ENCODE data around the gene FLOT2.
A peak's percentile ranks its signal among the peaks of the same experiment; 100 is the strongest.
"Not testable (repeated sequence)": the region's sequence is repeated elsewhere in the genome, so short reads cannot be mapped to it uniquely, and the experiment has no call there.

The FLOT2 gene

GRCh38 chr17:28896884-28897768 is at the start of gene FLOT2:
Gene FLOT2, minus strand, starts transcription at chr17:28897733. Its CDS starts 159 bp downstream, at chr17:28897574.
- DNase-seq (ENCODE audit: low read depth in 3 of 3), result peak; percentile 35 to 45 (median 41)

GRCh38 chr17:28946239-28946638 is 48.7 kb upstream of the FLOT2 start:
- DNase-seq (ENCODE audit: low read depth in 3 of 3), result no peak

GRCh38 chr17:28944862-28945741 is 47.6 kb upstream of the FLOT2 start:
- DNase-seq (ENCODE audit: low read depth in 3 of 3), result no peak

- DNase-seq (ENCODE audit: low read depth in 3 of 3), result no peak
These were observed 46.8 kb upstream of the FLOT2 start for GRCh38 chr17:28944343-28944742.

DNA sequence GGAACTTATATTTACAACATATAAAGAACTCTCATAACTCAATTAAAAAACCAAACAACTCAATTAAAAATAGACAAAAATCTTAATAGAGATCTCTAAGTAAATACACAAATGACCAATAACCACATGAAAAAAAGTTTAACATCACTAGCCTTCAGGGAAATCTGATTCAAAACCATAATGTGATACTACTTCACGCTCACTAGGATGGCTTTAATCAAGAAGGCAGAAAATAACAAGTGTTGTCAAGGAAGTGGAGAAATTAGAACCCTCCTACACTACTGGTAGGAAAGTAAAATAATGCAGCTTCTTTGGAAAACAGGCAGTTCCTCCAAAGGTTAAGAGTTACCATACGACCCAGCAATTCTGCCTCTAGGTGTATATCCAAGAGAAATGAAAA is 45.4 kb upstream of the FLOT2 start:
- DNase-seq (ENCODE audit: low read depth in 3 of 3), result no peak

DNA sequence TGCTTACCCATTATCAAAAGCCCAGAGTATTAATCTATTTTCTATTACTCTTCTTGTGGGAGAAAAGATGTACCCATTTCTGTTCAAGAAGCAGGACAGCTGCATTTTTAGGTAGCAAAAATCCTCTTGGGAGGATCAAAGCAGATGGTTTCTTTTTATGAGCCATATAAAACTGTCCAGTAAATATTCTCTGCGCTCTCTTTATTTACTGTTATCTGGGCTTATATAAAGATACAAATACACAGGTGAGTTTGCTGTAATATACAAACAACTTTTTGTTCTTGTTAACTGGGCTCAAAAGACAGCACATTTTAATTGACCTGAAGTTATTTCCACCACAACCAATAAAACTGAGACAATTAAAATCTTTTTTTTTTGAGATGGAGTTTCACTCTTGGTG is 43.7 kb upstream of the FLOT2 start:
- DNase-seq (ENCODE audit: low read depth in 3 of 3), result no peak

DNA sequence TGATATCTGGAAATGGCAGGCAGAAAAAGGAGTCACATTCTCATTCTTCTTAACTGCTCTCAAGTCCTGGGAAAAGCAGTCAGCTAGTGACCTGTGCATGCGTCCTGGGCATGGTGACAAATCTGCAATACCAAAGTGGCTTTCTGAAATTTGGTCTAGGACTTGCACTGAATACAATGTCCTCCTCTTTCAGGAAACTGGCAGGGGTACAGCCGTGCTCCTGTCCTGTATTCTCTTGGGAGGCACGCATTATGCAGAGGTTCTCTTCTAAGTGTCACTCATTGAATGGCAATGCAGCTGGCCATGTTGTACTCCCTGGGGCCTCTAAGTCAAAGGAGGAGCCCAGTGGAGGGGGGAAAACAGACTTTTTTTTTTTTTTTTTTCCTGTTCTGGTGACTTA is 43.1 kb upstream of the FLOT2 start:
- DNase-seq (ENCODE audit: low read depth in 3 of 3), result no peak

- DNase-seq (ENCODE audit: low read depth in 3 of 3), result no peak
These were observed 42.6 kb upstream of the FLOT2 start for GRCh38 chr17:28940142-28940541.

DNA sequence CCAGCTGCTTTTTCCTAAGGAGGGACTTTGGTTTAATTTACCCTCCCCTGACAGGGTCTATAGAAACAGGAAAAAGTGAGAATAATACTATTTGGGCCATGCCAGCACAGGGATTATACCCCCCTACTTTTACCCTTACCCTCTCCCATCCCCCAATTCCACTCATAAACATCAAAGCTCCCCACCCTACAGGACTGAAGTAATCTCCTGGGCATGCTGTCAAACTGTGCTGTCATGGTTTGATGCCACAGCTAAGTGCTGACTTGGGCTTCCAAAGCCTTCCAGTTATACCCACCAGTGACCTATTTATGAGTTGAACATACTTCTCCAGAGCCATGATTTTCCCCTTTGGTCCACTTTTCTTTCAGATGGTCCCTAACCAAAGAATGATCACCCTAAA is 41.0 kb upstream of the FLOT2 start:
- no peak for DNase-seq (ENCODE audit: low read depth in 3 of 3)

GRCh38 chr17:28937044-28937729 is 39.7 kb upstream of the FLOT2 start:
- DNase-seq (ENCODE audit: low read depth in 3 of 3), result no peak

GRCh38 chr17:28935744-28936460 is 38.4 kb upstream of the FLOT2 start:
- no peak for DNase-seq (ENCODE audit: low read depth in 3 of 3)

DNA sequence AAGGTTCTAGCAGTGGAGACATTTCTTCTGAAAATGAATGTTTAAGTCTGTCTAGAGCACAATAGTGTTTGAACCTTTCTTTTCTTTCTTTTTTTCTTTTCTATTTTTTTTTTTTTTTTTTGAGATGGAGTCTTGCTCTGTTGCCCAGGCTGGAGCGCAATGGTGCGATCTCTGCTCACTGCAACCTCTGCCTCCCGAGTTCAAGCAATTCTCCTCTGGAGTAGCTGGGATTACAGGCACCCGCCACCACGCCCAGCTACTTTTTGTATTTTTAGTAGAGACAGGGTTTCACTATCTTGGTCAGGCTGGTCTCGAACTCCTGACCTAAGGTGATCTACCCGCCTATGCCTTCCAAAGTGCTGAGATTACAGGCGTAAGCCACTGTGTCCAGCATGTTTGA is 37.0 kb upstream of the FLOT2 start:
- not testable (repeated sequence) for DNase-seq (ENCODE audit: low read depth in 3 of 3)

DNA sequence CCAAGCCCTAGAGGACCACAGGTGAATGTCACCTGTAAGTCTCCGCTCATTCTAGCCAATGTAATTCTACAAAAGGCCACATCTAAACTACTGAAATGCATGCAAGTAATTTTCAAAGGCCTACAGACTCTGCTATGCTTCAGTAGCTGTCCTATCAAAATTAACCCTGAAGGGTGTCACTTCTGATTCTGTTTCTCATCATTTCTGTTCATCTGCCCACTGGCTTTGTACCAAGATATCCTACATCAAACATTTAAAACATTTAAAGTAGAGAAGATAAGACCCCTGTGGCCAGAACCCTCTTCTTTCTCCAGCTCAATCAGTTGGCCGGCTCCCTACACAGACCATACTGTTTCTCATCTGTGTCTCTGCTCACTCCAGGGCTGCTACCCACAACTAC is 32.3 kb upstream of the FLOT2 start:
- no peak for DNase-seq (ENCODE audit: low read depth in 3 of 3)

DNA sequence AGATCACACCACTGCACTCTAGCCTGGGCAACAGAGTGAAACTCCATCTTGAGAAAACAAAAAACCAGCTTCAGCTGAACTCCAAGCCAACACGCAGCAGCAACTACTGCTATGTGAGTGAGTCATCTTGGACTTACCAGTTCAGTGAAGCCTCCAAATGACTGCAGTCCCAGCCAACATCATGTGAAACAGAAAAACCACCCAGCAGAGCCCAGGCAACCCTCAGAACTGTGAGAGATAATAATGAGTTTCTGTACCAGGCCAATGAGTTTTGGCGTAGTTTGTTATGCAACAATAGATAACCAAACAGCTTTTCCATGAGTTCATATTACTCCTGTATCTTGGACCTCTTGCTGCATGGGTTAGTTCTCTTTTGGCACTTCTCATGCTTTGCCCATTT is 30.5 kb upstream of the FLOT2 start:
- DNase-seq (ENCODE audit: low read depth in 3 of 3), result no peak

DNA sequence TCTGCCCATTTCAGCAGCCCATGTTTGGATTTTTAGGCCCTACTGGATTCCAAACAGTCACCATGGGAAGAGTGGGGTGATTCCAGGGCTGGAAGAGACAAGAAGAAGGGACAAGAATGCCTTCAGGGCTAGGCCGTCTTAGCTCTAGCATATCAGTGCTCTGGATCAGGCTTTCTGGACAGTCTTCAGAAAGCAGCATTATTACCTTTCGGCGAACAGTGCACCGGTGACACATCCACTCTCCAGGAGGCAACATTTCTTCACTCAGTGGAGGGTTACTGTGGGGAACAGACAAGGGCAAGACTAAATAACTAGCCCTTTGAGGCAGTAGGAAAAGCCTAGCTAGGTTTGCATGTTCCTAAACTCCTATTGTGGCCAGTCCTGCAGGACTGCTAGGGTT is 29.3 kb upstream of the FLOT2 start:
- no peak for DNase-seq (ENCODE audit: low read depth in 3 of 3)

DNA sequence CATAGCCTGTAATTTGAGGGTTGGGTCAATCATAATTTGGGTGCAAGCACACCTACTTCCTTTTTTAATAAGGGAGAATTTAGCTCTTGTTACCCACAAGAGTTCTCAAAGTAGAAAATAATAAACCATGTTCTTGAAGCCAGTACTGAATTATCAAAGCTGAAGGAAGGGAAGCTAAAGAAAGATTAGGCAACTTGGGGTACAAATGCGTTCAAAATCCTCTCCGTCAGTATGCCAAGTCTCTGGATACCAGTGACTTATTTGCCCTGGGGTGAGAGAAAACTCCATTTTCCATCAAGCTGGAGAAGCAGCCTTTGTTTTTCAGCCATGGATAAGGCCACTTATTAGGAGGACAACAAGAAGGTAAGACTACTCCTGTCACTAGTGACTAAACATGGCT is 28.8 kb upstream of the FLOT2 start:
- no peak for DNase-seq (ENCODE audit: low read depth in 3 of 3)

DNA sequence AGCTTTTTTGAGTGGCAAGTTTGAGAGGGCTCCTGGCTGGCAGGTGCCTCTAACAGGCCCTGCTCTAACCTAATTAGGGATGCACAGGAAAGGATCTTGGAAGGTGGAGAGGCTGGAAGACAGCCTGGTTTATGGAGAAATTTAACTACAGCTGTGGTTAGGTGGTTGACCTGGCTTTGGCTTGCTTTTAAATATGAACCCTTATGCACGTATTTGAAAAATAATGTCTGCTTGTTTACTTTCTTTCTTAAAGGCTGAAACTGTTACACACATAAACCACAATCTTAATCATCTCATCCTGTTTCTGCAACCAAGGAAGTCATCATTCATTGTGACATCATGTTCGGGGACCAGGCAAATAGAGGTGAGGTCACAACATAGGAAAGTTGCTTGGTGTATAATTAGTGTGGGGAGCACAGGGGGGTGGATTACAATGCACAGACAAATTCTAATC is 28.4 kb upstream of the FLOT2 start:
- peak in 1 of 3 experiments; percentile 32 for DNase-seq (ENCODE audit: low read depth in 3 of 3)

- no peak for DNase-seq (ENCODE audit: low read depth in 3 of 3)
These were observed 22.7 kb upstream of the FLOT2 start for GRCh38 chr17:28920201-28920600.

- no peak for DNase-seq (ENCODE audit: low read depth in 3 of 3)
These were observed 20.8 kb upstream of the FLOT2 start for GRCh38 chr17:28918295-28918694.

DNA sequence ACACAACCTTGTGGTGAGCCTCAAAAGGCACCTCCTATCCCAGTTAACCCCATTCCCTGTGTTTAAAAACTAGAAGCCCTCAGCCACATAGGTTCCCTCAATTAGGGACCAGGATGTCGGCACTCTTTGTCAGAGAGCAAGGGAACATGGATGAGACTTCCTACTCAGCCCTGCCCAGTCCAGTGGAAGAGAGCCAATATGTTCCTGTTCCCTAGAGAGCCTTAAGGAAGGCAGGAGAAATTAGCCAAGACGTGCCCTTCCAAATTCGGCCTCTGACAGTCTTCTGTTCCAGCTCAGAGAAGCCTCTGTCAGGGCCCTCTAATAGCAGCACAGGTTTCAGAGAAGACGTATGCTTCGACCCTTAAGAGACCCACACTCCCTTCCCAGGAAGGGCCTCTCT is 19.9 kb upstream of the FLOT2 start:
- DNase-seq (ENCODE audit: low read depth in 3 of 3), result no peak

GRCh38 chr17:28917029-28917428 is 19.5 kb upstream of the FLOT2 start:
- no peak for DNase-seq (ENCODE audit: low read depth in 3 of 3)

All from stimulated activated CD4-positive, alpha-beta T cell treated with anti-CD3 and anti-CD28 coated beads, TNF-alpha, amount 100 ng/mL, for 4 hours (primary cell).